D341Med (cell line): ENCODE results near the gene TGFBR2.

Experiments
- DNase-seq: peaks from one replicate; pipeline ENCODE4 v3.0.0; 2012; ENCODE audit warnings: low spot score

The TGFBR2 gene

DNA sequence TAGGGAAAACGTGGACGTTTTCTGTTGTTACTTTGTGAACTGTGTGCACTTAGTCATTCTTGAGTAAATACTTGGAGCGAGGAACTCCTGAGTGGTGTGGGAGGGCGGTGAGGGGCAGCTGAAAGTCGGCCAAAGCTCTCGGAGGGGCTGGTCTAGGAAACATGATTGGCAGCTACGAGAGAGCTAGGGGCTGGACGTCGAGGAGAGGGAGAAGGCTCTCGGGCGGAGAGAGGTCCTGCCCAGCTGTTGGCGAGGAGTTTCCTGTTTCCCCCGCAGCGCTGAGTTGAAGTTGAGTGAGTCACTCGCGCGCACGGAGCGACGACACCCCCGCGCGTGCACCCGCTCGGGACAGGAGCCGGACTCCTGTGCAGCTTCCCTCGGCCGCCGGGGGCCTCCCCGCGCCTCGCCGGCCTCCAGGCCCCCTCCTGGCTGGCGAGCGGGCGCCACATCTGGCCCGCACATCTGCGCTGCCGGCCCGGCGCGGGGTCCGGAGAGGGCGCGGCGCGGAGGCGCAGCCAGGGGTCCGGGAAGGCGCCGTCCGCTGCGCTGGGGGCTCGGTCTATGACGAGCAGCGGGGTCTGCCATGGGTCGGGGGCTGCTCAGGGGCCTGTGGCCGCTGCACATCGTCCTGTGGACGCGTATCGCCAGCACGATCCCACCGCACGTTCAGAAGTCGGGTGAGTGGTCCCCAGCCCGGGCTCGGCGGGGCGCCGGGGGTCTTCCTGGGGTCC lies at the start of gene TGFBR2:
TSS of gene TGFBR2 (plus strand) at position 301 of the 731 bp plus-strand sequence. CDS start at position 584, 283 bp downstream.
- peak; percentile 57 for DNase-seq

DNA sequence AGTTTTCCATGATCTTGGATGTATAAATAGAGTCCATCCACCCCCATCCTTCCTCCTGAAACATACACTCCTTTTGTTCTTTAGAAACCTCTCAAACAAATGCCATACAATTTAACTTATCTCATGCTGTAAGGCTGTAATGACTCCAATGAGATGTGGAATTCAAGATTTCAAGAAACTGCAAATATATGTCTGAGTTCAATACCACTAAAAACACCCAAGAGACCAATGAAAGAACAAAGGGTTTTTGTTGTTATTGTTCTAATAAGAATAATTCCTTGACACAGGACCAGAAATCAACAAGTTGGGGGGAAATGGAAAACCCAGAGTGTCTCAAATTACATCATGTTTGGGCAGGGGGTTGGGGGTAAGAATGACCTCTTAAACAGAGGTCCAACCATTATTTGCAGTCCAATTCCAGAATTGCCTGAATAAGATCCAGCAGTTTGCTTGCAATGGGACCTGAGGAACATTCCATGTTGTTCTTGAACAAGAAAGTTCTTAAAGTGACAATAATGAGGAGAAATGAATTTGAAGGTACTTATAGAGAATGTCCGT lies 48.6 kb upstream of the TGFBR2 start:
- DNase-seq, result no peak

DNA sequence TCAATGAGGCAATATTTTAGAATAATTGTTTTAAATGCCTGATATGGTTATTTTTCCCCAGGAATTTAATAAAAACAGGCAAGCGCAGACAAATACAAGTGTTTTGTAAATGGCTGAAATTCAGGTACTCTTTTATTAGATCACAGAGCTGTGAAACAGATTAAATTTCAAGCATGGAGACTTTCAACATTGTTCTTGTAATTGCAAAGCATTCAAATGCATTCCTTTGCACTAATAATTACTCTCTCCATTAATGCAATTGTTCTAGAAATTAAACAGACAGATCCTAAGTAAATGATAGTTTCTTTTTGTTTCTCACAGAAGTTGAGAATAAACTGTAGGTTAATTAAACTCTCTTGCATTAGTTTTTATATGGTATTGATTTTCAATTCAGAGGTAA lies 42.4 kb upstream of the TGFBR2 start:
- no peak for DNase-seq

DNA sequence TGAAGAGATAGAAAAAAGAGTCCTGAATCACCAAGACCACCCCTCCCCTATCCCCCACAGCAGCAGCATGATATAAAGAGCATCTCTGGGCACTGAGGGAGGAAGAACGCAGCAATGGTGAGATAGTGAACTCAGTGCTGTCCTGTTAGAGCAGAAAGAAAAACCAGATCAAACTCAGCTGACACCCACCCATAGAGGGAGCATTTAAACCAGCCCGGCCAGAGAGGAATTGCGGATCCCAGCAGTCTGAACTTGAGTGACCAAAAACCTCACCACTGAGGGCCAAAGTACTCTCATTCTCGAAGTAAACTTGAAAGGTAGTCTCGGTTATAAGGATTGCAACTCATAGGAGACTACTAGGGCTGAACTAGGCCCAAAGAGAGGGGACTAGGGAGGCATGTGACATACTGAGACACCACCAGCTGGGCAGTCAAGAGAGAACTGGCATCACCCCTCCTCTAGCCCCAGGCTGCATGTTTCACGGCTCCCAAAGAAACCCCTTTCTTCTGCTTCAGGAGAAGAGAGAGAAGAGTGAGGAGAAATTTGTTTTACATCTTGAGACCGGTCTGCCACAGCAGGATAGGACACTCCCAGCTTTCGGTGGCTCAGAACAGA lies 39.2 kb upstream of the TGFBR2 start:
- no peak for DNase-seq

DNA sequence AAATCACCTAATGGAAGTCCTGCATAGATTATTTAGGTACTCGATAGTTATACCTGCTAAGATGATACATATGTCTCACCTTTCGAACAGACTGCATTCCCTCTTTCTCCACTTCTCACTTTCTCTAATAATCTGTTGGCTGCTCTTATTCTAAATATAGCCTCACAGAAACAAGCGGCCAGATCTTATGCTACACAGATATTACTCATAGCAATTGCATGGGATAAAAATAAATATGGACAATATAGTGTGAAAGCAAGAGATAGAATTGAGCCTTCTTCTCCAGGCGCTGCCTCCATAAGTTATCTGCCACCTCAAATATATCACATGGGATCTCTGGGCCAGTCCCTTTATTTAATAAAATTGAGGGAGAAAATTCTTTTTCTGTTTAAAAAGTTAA lies 29.5 kb upstream of the TGFBR2 start:
- no peak for DNase-seq

DNA sequence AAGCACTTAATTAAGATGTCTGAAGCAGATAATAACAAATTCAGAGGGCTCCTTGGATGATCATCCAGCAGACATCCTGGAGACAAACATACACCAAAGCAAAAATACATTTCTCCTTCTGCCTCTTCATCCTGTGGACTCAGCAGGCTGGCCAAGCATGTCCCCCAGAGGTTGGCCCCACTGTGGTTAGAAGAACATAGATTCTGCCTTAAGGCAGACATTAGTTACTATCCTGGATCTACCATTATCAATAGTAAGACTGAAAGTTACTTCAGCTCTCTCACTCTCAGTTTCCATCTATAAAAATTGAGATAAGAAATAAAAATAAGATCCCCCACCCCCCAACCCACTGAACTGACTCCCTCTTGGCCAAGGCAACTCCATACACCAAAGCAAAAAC lies 28.6 kb upstream of the TGFBR2 start:
- DNase-seq, result no peak

DNA sequence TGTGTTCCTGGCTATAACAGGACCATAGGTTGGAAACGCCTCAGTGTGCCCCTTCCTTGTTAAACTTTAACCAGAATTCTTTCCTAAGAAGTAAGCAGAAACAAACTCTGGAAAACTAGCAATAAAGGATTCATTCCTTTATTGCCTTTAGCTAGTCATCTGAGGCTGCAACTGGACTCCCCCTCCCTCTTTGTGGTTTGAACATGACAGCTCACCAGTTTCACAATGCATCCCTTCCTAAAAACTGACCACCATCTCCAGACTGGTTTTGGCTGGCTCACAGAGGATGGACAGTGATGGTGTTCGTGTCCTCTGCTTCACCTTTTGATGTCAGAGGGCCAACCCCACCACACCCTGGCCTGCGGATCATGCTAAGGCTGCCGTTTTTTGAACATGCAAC lies 27.9 kb upstream of the TGFBR2 start:
- DNase-seq, result no peak

DNA sequence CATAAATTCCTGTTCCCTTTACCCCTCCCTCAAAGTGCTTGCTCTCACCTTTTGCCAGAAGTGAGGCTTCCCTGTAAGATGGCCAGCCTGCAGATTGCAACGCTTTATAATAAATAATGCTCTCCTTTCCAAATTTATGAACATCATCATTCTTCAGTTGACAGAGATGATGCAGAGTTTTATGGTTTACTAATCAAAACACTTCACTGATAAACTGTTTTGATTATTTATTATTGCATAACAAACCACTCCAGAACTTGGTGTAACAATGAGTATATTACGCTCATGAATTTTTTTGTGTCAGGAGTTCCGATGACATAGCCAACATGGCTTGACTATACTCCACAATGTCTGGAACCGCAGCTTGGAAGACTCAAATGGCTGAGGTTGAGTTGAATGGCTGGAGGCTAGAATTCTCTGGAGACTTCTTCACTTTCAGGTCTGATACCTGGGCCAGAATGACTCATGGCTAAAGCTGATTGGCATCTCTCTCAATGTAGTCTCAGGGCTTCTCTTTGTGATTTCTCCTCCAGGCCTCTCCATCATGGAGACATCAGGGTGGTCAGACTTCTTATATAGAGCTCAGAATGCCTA lies 27.3 kb upstream of the TGFBR2 start:
- DNase-seq, result no peak

DNA sequence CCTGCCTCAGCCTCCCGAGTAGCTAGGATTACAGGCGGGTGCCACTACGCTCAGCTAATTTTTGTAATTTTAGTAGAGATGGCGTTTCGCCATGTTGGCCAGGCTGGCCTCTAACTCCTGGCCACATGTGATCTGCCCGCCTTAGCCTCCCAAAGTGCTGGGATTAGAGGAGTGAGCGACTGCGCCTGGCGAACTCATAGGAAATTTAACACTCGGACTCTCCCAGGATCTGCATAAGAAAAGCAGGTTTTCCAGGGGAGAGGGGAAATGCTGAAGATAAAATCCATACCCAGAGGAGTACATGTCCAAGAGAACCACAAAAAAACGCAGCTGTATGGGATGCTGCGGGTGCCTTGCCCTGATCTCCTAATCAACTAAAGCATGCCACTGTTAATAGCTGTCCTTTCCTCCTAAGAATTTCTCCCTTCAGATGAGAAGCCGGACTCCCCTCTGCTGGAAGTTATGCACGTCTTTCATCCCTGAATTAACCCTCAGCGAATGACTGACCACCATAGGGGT lies 25.3 kb upstream of the TGFBR2 start:
- no peak for DNase-seq

DNA sequence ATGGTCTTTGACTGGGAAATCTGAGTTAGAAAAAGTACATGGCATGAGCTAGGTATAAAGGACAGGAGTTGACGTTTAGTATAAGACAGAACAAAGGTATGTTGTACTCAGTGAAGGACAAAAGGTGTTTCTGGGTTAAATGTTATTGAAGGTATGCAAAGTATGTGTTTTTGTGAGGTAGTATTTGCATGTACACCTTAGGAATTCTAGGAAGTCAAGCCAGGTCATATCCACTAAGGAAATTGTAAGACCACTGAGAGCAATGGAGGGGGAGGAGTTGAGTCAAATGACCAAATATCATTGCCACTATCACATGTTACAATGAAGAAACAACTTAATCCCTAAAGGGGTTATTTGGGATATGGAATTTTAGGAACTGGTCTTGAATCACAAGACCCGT lies 24.4 kb upstream of the TGFBR2 start:
- DNase-seq, result no peak

DNA sequence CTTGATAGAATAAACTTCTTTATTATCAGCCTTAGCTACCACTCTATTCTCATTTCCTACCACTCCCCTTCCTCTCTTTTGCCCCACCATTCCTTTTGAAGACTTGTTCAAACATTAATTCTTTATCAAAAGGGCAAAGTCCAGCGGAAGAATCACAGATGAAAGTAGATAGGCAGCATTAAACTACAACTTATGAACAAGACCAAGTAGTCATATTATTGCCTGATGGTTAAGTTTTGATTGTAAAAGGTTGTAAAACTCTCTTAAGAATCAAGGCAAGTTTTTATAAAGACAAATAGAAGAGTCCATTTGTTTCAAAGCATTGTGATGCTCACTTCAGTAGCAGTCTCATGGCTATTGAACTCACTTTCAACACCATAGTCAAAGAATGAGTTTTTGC lies 22.4 kb upstream of the TGFBR2 start:
- DNase-seq, result no peak

DNA sequence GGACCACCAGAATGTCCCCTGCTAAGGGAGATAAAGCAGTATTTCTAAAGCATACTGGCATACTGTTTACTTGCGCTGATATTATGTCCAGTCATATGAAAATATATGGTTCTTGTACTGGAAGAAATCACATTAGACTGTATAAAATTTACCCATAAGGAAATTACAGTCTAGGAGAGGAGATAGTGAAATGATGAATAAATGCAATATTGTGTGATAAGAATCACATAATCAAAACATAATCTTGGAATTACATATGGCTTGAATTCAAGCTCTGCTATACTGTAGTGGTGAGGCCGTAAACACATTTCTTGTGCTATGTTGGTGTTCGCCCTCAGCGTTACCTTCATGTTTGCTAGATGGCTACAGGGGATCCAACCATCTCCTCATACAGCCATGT lies 20.7 kb upstream of the TGFBR2 start:
- no peak for DNase-seq

DNA sequence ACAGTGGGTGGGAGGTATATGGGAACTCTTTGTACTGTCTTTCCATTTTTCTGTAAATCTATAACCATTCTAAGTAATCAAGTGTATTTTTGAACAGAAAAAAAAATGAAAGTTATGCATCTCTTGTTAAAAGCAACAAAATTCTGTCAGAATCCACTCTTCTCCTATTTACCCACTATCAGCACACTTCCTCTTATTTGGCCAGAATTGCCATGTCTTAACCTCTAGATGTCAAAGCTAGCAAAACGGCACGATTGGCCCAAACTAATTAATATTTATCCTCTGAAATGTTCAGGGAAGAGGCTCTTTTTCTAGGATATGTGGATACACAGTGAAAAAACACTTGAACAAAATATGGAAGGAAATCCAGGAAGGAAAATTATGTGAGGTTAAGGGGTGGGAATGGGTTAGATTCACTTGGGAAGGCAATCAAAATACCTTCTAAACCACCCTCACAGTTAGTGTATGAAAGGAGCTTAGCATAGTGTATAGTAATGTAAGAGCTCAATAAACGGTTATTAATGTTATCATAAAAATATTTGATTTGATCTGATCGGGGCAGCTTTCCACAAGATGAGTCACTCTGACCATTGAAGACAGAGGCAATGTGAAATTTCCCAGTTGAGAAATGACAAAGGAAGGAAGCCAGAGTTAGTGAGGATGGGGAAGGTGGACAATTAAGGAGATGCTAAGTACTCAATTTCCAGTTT lies 20.1 kb upstream of the TGFBR2 start:
- DNase-seq, result no peak

DNA sequence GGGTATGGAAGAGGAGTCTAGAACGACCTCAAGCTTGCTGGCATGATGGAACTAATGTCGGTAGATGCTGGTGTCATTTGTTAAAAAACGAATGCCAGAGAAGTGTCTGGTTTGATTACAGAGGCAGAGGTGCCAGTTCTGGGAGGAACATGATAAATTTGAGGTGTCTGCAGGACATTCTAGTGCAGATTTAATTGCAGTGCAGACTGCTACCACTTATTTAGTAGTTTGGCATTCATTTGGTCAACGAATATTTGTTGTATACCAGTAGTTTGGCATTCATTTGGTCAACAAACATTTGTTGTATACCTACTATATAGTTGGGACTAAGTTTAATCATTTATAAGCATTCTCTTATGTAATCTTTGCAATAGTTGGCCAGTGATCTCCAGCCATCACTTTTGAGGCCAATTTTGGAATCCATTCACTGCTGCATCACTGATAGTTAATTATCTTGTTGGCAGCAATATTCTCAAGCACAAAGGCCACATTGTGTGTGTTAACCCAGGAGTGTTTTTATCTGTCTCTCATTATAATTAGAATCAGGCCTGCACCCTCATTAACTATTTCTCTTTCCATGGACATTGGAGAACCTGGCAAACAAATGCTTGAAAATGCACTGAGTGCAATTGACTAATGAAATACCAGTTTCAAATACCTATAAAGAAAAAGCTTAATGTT lies 19.5 kb upstream of the TGFBR2 start:
- DNase-seq, result no peak

DNA sequence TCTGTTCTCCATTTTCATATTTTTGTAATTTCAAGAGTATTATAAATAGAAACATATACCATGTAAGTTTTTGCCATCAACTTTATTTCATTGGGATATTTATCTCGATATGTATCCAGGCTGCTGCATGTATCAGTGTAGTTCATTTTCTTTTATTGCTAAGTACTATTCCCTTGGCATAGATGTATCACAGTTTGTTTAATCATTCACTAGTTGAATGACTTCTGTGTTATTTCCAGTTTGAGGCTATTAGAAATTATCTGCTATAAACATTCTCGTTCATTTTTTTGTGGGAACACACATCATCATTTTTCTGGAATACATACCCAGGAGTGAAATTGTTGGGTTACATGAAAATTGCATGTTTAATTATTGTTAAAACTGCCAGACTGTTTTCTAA lies 18.5 kb upstream of the TGFBR2 start:
- no peak for DNase-seq

DNA sequence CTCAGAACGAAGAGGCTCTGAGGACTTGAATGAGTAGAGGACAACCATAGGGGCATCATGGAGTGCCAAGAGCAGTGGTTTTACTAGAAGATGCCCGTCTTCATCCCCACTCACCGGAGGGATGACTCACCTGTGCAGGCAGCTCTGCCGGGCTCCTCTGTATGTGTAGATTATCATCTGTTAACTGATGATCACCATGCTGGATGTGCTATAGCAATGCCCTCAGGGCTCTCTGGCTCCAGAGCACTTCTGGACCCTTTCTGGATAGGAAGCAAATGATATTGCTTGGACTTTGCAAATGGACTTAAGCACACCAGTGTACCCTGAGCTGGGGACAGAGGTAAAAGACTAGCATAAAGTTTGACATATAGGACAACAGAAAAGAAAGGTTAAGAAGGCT lies 10.2 kb upstream of the TGFBR2 start:
- no peak for DNase-seq

DNA sequence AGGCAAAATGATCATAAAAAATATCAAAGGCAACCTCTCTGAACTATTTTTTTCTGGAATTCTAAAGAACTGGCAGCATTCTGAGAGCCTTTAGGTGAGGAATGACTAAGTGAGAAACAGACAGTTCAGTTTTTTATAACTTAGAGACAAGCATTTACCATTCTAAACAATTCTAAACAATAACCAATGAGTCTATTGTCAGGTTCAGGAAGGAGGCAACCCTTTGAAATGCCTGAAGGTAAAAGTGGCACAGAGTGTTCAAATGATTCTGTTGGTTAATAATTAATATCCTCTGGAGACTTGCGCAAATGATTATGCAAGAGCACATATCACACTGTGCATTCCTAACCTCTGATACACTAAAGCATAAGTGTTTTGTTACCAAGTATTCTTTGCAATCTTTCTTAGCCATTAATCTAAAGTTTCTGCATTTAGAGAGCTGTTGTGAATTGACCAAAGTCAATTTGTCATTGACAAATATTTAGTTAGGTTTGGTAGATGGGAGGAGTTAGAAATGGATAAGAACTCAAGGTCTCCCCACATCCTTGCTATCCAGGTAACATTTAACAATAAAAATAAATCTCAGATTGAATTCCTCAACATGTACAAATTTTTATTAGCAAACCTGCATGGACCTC lies 9.2 kb upstream of the TGFBR2 start:
- DNase-seq, result no peak

DNA sequence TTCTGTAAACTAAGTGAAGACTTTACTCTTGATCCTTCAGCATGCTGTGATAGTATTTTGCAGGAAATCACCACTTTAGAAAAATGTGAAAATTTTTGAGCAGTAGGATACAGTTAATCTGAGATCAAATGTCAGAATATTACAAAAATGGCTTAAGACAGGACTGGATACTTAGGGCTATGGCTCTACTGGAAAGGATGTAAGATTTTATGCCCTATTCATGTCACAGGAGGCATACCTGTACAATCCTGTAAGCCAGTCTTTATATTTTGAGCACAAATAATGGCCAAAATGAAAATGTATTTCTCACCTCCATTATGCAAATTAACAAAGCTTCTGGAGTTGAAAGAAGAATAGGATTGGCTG lies 8.6 kb upstream of the TGFBR2 start:
- no peak for DNase-seq

DNA sequence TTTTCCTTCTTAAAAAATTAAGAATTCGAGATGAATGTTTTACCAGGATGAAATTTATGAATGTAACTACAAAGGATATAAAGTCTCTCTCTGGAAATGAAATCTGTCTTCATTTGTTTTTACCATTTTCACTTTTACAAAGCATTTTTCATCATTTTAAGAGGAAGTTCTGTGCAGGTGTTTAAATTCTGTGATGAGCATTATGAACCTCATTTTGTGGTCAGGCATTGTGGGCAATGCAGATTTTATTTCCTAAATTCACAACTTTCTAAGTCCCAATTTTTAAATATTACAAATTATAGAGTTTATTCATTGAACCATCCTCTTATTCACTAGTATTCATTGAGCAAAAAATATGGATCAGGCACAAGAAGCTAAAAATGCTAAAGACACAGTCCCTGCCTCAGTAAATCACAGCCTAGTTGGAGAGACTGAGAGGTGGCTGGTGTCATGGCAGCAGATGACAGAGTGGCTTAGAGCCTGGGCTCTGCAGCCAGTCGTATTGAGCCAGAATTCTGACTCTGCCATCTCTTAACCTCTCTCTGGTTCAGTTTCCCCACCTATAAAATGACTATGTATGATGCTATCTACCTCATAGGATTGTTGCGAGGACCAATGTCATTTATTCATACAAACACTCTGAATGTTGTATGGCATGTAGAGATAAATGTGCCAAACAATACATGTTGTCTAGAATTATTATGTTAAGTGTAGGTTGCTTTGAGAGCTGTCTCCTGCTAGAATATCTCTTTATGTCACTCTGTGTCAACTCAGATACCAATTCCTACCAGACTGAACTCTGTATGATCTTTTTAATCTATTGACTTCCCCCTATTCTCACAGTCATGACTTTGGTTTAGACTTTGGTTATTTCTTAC lies 7.5 kb upstream of the TGFBR2 start:
- DNase-seq, result no peak

DNA sequence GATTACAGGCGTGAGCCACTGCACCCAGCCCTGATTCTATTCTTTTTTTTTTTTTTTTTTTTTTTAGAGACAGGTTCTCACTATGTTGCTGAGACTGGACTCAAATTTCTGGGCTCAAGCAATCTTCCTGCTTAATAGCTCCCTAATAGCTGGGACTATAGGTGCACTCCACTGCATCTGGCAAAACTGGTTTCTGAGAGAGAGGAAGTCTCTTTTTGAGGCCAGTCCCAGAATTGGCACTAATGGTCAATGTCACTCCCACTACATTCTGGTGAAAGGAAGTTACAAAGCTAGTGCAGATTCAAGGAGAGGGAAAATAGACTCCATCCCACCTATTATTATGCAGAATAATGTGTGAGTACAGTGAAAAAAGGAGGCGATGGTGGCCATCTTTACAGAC lies 5.8 kb upstream of the TGFBR2 start:
- DNase-seq, result no peak
